ENCODE data around the gene C12orf57.

Gene C12orf57

DNA sequence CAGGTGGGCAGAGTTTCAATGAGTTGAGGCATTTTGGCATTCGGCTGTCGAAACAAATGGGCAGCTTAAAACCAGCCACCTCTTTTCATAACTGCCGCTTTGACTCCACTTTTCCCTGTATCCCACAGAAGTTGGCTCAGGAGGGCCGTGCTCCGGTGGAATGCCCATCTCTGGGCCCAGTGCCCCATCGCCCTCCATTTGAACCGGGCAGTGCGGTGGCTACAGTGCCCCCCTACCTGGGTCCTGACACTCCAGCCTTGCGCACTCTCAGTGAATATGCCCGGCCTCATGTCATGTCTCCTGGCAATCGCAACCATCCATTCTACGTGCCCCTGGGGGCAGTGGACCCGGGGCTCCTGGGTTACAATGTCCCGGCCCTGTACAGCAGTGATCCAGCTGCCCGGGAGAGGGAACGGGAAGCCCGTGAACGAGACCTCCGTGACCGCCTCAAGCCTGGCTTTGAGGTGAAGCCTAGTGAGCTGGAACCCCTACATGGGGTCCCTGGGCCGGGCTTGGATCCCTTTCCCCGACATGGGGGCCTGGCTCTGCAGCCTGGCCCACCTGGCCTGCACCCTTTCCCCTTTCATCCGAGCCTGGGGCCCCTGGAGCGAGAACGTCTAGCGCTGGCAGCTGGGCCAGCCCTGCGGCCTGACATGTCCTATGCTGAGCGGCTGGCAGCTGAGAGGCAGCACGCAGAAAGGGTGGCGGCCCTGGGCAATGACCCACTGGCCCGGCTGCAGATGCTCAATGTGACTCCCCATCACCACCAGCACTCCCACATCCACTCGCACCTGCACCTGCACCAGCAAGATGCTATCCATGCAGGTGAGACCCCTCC, 5.2 kb upstream of the C12orf57 start:
- no peak for DNase-seq

DNA sequence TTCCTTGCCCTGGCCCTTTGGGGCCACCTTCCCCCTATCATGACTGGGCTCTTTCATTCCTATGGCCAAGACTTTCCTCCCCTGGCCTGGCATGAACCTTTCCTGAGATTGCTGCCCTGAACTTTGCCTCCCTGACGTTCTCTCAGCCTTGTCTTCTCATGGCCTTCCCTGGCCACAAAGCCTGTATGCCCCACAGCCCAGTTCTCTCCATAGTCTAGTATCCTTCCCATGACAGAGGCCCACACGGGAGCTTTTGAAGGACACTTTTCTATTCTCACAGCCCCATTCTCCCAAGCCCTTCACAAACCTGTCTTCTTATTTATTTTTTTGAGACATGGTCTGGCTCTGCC, 4.7 kb upstream of the C12orf57 start:
- no peak for DNase-seq

DNA sequence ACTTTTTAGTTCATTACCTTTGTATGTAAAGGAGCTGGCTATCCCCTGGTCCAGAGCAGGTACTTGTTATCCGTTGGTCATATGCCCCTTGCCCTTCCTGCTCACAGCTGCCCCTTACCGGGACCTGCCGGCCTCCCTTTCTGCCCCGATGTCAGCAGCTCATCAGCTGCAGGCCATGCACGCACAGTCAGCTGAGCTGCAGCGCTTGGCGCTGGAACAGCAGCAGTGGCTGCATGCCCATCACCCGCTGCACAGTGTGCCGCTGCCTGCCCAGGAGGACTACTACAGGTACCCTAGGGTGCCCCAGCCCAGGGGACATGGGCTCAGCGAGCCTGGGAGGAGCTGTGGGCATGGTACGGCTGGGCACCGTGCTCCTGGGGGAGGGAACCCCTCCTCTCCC, 2.6 kb upstream of the C12orf57 start:
- DNase-seq: no peak

DNA sequence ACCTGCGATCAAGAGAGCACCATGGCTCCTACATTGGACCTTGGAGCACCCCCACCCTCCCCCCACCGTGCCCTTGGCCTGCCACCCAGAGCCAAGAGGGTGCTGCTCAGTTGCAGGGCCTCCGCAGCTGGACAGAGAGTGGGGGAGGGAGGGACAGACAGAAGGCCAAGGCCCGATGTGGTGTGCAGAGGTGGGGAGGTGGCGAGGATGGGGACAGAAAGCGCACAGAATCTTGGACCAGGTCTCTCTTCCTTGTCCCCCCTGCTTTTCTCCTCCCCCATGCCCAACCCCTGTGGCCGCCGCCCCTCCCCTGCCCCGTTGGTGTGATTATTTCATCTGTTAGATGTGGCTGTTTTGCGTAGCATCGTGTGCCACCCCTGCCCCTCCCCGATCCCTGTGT, 2.0 kb upstream of the C12orf57 start:
- no peak for DNase-seq

DNA sequence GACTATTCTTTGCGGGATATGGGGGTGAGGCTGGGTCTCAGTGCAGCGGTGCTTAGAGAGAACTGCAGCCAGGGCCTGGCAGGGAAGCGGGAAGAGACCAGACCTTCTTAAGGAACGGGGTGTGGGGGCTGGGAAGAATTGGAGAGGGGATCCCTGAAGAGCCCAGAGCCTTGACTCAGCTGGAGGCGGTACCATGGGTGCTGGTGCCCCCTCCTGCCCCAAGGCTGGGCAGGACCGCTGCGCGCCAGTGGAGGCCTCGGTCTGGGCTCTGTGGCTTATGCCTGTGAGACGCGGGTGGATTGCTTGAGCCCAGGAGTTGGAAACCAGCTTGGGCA, 1.5 kb upstream of the C12orf57 start:
- DNase-seq: no peak

DNA sequence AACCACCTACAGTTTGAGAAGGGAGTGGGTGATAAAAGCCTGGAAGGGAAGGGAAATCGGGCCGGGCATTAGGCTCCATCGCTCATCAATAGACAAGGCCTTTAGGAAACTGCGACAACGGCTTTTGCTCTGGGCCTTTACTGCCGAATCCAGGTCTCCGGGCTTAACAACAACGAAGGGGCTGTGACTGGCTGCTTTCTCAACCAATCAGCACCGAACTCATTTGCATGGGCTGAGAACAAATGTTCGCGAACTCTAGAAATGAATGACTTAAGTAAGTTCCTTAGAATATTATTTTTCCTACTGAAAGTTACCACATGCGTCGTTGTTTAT, 467 bp upstream of the C12orf57 start:
- DNase-seq: peak; percentile 89

DNA sequence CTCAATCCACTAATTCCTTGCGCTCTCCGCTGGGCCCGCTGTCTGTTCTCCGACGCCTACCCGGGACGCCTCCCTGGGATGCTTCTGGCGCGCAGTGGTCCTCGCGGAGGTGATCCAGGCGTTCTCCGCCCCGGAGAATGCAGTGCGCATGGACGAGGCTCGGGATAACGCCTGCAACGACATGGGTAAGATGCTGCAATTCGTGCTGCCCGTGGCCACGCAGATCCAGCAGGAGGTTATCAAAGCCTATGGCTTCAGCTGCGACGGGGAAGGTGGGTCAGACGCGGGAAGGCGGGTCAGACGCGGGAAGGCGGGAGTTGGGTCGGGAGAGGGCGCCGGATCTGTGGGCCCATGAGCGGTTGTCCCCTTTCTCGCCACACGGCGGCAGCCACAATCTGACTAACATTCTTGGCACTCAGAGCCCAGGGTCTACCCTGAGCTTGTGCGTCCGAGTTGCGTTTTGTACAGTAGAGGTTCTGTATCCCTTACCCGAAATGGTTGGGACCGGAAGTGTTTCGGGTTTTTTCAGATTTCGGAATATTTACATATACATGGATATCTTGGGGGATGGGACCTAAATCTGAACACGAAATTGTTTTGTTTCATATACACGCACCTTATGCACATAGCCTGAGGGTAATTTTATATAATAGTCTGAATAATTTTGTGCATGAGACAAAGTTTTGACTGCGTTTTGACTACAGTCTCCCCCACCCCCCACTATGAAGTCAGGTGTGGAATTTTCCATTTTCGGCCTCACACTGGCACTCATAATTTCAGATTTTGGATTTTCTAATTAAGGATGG, 762 bp downstream of the C12orf57 start:
- peak; percentile 87 for DNase-seq

DNA sequence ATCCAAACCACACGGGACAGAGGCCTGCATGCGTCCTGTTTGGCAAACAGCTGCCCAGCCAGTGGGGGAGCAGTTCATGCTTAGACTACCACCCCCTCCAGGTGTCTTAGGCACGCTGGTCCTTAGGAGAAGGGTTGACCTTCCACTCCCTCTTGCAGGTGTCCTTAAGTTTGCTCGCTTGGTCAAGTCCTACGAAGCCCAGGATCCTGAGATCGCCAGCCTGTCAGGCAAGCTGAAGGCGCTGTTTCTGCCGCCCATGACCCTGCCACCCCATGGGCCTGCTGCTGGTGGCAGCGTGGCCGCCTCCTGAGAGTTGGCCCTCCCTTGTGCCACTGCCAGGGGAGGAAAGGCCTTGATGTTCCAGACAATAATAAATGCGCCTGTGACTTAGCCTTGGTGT, 1.8 kb downstream of the C12orf57 start:
- DNase-seq: no peak

DNA sequence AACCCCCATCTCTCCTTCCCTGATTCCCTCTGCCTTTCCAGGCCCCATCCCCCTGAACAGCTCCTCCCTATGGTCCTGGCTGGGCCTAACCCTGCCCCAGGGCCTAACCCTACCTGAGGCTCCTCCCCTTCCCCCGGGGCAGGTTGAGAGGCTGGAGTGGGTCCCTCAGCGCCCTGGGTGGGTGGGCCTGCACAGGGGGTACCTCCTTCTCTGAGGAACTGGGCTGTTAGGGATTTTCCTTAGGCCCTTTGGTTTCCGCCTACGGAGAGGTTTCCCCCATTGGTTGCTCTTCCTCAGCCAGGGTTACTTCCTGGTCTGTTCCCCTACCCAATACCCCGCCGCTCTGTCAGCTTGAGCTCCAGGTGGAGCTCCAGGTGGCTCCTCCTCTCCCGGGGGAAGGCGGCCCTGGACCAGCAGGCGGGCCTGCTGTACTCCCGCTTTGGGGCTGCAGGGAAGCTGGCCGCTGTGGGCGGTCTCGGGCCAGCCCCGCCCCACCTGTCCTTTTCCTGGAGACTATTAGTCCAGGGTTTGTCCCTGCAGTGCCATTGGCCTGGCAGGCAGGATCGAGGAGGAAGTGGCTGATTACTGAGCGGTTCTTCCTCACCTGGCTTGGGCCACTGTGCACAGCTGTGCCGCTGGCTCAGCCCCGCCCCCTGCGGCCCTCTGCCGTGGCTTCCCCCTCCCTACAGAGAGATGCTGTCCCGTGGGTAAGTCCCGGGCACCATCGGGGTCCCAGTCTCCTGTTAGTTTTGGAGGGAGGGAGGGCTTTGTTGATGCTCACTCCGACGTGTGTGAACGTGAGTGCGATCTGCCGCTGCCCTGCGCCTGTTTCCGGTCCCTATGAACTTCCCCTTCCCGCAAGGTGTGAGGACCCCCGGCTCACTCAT, 2.5 kb downstream of the C12orf57 start:
- peak; percentile 68 for DNase-seq

DNA sequence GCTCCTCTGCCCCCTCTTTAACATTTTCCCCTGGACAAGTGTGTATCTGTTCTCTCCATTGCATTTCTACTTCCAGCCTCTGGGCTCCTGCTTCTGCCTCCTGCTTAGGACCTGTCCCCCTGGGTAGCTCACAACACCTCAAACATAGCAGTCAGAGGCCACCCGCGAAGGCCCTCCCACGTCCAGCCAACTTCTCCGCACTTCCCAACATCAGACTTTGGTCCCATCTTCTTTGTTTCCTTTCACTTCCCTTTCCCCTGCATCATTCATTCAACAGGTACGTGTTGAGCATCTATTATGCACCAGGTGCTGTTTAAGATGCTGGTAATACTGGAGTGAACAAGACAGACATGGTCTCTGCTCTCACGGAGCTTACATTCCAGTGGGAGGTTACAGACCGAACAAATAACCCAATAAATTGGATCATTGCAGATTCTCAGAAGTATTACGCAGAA, 3.1 kb downstream of the C12orf57 start:
- DNase-seq: no peak

DNA sequence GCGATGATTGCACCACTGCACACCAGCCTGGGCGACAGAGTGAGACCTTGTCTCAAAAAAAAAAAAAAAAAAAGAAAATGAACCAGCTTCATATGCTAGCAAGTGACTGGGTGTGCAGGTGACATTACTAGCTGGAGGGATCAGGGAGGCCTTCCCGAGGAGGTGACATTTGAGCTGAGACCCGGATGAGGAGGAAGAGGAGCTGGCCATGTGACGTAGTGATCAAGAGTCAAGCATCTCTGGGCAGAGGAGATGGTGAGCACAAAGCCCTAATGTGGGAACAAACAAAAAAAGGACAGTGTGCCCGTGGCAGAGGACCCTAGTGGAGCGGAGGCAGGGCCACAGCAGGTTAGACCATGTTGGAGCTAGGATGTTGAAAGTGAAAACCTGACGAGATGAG, 3.8 kb downstream of the C12orf57 start:
- DNase-seq: no peak

DNA sequence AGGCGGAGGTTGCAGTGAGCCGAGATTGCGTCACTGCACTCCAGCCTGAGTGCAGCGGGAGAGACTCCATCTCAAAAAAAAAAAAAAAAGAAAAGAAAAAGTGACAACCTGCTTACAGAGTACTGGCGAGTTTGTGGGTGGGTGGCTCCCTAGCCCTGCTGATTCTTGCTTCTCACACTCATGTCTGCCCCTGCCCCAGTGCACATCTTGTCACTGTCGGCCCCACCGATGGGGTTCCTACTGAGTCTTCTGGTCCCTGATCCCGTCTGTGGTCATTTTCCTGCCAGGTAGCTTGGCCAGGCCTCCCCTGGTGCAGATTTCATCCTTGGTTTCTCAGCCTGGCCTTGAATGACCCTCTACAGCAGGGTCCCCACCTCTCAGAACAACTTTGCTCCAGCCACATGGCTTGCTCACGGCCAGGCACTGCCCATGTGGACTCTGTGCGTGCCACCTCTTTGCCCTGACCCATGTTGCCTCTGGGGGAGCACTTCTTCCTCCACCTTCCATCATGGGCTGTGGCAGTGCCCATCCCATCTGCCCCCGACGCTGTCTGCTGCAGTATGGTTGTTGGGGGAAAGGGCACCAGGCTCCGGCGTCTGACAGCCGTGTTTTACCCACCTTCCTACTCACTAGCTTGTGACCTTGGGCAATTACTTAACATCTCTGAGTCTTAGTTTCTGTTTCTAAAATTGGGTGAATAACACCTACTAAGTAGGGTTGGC, 5.2 kb downstream of the C12orf57 start:
- DNase-seq: peak; percentile 53

DNA sequence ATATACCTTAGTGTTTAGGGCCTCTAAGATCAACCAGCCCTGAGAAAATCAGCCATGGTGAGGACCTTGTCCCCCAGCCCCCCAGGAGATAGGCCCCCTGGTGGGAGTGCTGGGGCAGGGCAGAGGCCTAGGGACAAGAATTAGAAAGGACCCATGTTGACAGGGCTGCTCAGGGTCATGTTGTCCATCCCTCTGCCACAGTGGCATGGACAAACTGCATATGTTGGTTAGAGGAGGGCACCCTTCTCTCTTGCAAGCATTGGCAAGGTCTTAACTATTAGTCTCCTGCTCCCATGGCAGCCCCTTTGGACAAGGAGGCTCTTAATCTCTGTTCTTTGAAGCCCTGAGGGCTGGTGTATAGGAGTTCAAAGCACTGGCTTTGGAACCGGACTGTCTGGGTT, 6.6 kb downstream of the C12orf57 start:
- DNase-seq: peak; percentile 38

DNA sequence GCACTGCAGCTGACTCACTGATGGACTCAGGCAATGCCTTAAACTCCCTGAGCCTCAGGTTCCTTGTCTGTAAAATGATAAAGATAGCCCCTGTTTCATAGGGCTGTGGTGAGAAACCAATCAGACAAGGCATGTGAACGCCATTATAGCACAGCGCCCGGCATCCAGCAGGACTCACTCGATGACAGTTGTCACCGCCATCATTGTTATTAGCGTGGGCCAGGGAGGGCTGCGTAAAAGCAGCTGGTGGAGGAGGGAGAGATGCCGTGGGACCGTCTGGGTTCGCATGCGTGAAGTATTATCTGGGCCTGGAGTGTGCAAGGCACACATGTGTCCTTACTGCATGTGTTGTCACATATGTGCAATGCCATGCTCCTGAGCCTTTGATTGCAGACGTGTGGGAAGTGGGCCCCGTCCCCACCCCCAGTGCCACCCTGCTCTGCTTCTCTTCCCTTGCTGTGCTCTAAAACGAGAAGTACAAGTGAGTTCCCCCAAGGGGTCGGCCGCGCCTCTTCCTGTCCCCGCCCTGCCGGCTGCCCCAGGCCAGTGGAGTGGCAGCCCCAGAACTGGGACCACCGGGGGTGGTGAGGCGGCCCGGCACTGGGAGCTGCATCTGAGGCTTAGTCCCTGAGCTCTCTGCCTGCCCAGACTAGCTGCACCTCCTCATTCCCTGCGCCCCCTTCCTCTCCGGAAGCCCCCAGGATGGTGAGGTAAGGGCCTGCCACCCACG, 7.2 kb downstream of the C12orf57 start, which contains the start of gene PTPN6:
Gene PTPN6, plus strand, starts transcription at position 546 of the 730 bp plus-strand sequence. Its CDS starts 157 bp downstream, at position 703.
- DNase-seq: peak; percentile 79

DNA sequence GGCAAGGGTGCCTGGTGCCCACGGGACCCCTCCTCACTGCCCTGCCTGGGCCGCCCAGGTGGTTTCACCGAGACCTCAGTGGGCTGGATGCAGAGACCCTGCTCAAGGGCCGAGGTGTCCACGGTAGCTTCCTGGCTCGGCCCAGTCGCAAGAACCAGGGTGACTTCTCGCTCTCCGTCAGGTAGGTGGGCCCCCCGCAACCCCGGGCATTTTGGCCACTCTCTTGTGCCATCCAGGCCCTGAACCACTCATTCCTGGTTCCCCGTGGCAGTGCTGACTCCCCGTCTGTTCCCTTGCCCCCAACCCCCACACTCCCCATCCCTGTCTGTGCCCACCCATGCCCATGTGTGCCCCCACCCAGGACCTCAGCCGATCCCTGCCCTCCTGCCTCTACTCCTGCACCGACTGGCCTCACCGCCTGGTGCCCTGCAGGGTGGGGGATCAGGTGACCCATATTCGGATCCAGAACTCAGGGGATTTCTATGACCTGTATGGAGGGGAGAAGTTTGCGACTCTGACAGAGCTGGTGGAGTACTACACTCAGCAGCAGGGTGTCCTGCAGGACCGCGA, 7.8 kb downstream of the C12orf57 start:
- no peak for DNase-seq

DNA sequence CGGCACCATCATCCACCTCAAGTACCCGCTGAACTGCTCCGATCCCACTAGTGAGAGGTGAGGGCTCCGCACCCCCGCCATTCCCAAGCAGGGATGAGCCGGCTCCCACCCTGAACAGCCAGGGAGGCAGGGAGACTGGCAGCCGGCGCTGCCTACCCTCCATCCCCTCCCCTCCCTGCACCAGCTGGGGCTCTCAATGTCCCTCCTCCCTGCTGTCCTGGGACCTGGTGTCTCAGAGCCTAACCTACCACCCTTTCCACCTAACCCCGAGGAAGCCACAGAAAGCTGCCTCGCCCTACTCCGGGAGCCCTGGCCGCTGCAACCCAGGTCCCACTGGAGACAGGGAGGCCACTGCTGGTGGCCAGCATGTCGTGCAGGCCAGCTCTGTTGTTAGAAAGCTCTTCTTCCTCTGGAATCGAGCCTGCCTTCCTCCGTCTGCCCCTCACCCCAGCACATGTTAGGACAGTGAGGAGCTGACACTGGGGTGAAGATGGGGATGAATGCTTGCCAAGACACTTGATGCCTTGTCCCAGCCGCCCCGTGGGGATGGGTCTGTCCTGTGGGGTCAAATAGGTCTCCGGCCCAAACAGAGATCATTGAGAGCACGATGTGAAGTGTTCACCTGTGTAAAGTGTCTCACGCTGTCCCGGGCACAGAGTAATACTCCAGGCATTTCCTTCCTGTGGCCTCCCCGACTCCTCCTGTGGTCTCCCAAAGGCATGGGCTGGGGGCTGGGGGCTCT, 8.5 kb downstream of the C12orf57 start:
- DNase-seq: no peak

DNA sequence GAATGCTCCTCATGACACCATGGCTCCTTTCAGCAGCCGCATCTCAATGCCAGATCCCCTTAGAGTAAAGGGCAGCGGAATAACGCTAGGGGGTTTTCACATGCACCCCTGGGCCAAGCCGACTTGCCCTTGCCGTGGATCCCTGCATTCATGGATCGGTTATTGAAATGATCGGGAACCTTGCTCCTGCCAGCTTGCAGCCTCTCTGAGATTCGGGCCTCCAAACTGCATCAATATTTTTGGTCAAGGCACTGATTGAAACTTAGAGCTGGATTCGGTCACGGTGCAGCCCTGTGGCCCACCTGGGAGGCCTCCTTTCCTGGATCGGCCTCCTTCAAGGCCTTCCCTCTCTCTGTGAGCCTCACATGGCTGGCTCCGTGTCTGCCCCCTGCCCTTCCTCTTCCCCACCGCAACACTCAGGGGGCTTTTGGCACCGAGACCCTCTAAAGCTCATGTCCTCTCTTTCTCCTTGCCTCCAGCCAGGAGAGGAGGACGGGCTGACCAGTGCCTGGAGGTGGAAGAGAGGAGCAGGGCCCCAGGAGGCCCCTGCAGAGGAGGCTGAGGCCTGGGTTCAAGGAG, 9.1 kb downstream of the C12orf57 start:
- no peak for DNase-seq

DNA sequence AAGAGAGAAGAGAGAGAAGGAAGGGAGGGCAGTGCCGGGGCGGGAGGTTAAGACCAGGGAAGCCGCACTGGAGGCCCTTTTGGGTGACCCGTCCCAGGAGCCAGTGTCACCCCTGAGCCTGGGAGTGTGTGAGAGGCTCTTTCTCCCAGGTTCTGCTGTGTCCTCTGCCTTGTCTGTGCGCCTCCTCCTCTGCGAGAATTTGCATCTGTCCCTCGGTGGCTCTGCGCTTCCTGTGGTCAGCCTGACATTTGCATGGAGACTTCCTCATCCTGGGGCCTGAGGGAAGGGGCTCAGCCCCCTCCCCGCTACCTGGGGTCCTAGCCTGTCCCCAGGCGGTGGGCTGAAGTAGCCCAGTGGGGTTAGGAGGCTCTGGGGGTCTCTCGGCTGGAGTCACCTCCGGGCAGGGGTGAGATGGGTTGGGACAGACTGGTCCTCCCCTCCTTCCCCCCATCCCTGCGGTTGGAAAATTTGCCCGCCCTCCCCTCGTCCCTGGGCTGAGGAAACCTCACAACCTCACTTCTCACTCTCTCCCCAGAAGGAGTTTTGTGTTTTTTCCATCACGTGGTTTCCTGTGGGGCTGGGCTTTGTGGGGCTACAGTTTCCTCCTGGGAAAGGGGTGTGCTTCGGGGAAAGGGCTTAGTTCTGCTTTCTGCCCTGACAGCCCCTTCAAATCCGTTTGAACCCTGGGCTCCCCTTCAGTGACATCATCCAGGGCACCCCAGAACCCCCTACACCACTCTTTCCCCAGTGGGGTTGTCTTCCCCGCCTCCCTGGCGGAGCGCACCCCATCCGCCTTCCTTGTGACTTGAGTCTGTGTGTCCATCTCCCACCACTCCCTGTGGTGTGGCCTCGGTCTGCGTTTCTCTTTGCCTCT, 9.9 kb downstream of the C12orf57 start:
- peak; percentile 84 for DNase-seq
